Fibroblast of villous mesenchyme (primary cell): ENCODE data around the gene ADAM10. TPM values are rescaled to one million over a fixed set of nuclear protein-coding genes. Genes with fewer than 3 reads are reported as not detected.
"Not testable (repeated sequence)": the region's sequence is repeated elsewhere in the genome, so short reads cannot be mapped to it uniquely, and the experiment has no call there.

Source experiments
- DNase-seq: peaks from one replicate; pipeline ENCODE4 v3.0.0-alpha.2; 2010; ENCODE audit warnings: low read depth
- H3K4me3 ChIP-seq: 2 replicates; pipeline ENCODE4 v1.5.1; 2011; ENCODE audit warnings: low read depth, mild to moderate bottlenecking, low read length
- total RNA-seq: library from RNA; depleted of rRNA; stranded (reverse); fragments of >200 nt; gene quantifications from 2 replicates; pipeline ENCODE4 v1.2.3, GENCODE V29; 2012
- TF ChIP-seq, protein P1 (sequence below): IDR thresholded peaks from 2 replicates; pipeline ENCODE4 v1.5.1; 2012; ENCODE audit warnings: low read depth, mild to moderate bottlenecking, low read length; ENCODE audit not compliant: insufficient read depth

Gene ADAM10
- total RNA-seq, 1 donor, result 200 TPM

DNA sequence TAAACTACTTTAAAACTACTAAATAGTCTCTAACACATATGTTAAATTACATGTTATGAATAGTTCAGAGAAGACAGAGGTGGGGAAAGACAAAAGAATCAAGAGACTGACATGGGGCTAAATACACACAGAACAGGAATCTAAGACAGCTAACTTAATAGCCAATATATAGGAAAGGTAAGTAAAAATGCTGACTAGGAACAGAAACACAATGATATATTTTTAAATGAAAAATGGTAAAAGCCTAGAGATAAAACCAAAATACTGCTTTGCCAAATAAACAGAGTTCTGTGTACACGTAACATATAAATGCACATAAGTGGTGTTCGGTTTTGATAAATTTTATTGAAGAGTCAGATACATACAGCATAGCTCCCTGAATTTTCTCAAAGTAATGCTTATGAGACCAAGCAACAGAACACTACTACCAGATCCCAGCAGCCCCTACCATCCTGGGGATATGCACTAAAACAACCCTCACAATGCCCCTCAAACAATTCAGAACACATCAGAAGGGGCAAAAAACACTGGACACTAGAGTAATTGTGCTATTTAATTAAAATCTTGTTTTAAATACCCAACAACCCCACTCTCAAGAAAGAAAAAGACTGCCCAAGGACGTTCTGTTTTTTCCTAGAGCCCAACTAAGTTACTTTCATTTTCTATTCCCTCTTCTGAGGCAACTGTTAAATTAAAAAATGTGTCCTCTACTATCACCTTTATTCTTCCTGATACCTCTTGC is 121.1 kb downstream of the ADAM10 start:
- TF ChIP-seq, protein P1, sequence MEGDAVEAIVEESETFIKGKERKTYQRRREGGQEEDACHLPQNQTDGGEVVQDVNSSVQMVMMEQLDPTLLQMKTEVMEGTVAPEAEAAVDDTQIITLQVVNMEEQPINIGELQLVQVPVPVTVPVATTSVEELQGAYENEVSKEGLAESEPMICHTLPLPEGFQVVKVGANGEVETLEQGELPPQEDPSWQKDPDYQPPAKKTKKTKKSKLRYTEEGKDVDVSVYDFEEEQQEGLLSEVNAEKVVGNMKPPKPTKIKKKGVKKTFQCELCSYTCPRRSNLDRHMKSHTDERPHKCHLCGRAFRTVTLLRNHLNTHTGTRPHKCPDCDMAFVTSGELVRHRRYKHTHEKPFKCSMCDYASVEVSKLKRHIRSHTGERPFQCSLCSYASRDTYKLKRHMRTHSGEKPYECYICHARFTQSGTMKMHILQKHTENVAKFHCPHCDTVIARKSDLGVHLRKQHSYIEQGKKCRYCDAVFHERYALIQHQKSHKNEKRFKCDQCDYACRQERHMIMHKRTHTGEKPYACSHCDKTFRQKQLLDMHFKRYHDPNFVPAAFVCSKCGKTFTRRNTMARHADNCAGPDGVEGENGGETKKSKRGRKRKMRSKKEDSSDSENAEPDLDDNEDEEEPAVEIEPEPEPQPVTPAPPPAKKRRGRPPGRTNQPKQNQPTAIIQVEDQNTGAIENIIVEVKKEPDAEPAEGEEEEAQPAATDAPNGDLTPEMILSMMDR, result no peak
- DNase-seq, result peak; percentile 50
- peak overlapping the region; percentile 53 for H3K4me3 ChIP-seq

DNA sequence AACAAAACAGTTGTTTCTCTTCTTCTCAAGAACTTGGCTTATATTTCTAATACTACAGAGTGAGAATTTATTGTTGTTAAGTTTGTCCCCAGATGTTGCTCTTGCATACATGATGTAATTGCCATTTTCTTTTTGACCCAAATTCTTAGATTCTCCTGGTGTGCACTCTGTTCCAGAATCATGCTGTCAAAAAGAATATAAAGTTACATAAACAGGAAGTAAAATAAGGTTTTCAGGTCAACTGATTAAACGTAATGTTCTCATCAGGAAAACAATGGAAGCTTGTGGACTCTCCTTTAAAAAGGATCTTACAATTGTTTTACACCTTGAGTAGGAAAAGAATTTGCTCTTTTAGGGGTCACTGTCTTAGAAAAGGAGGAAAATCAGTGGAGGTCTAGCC is 121.8 kb downstream of the ADAM10 start:
- peak; percentile 51 for DNase-seq
- no peak overlapping the region for H3K4me3 ChIP-seq
- TF ChIP-seq, protein P1, result no peak

DNA sequence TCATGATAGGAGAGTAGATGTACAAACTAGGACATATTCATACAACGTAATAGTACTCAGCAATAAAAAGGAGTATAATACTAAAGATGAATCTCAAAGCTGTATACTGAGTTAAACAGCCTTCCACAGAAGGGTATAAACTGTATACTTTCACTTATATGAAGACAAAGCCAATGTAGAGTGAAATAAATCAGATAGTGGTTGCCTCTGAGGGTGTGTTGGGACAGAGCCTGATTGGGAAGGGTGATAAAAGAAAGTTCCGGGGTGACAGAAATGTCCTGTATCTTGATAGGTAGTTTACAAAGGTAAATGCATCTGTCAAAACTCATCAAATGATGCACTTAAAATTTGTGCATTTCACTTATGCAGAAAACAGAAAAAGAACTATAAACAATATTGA is 122.5 kb downstream of the ADAM10 start:
- DNase-seq, result no peak
- no peak overlapping the region for H3K4me3 ChIP-seq
- TF ChIP-seq, protein P1, result no peak

DNA sequence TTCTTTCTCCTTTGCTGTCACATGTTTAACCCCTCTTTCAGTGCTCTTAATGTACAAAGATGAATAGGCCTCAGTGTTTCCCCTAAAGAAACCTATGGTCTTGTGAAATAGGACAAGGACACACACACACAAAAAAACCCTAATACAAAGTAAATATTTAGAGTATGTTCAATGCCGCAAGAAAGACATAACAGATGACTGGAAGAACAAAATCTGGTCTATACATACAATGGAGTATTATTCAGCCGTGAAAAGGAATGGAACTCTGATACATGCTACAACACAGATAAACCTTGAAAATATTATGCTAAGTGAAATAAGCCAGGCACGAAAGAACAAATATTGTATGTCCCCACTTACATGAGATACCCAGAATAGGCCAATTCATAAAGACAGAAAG is 123.1 kb downstream of the ADAM10 start:
- TF ChIP-seq, protein P1, result no peak
- DNase-seq, result no peak
- H3K4me3 ChIP-seq, result no peak overlapping the region

DNA sequence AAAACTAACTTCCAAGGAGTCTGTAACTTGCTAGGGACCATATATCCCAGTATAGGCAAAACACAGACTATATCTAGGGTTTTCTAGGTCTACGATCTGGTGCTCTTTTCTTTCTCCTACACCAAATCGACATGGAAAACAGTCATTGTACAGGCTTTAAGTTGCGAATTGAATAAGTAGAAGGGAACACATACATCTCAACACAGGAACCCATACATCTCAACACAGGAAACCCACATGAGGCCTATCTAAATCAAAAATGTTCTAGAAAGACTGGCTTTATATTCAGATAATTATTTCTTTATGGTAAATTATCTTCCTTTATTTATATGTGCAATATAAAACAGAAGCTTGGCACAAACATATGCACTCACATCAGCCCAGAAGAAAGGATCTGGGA is 126.6 kb downstream of the ADAM10 start:
- H3K4me3 ChIP-seq, result no peak overlapping the region
- no peak for DNase-seq
- TF ChIP-seq, protein P1, result no peak

DNA sequence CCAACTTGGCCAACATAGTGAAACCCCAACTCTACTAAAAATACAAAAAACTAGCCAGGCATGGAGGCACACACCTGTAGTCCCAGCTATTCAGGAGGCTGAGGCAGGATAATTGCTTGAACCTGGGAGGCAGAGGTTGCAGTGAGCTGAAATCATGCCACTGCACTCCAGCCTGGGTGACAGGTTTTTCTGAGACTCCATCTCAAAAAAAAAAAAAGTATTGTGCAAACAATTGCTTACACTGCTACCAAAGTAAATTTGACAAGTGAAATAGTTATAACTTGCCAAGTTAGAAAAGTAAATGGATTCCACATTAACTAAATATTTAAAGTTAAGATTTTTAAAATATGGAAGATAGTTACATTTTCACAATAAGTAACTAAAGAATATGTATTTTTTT is 129.2 kb downstream of the ADAM10 start:
- H3K4me3 ChIP-seq, DNase-seq: not testable (repeated sequence)

DNA sequence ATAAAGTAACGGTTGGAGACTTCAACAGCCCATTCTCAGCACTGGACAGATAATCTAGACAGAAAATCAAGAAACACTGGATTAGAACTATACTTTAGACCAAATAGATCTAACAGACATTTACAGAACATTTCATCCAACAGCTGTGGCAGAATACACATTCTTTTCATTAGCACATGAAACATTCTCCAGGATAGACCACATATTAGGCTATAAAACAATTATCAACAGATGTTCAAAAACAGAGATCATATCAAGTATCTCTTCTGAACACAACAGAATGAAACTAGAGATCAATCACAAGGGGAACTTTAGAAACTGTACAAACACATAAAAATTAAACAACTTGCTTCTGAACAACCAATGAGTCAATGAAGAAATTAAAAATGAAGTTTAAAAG is 133.3 kb downstream of the ADAM10 start:
- H3K4me3 ChIP-seq, result no peak overlapping the region
- peak; percentile 54 for DNase-seq
- TF ChIP-seq, protein P1, result no peak
